ENCODE results near the gene HNF1A. TPM values are rescaled to one million over a fixed set of nuclear protein-coding genes. Genes with fewer than 3 reads are reported as not detected.
A peak's percentile ranks its signal among the peaks of the same experiment; 100 is the strongest.

Gene HNF1A
- total and polyA plus RNA-seq, 10 of the 15 experiments (the other 5 are each of a cell fraction or from before 2014, with no cell fraction given) = 0.10 TPM; not detected in 9

- H3K79me2 ChIP-seq (ENCODE audit: control insufficient read depth, insufficient read depth, low read length) = peaks cover 2% of the 10 kb centered on the region
- SMC1A ChIA-PET (ENCODE audit: uncharacterized antibody, unreplicated experiment) = interaction anchor here (1.4 to 1.6 kb wide), 3 partner anchors 15 to 32 kb away, joined by 3 to 8 read pairs (median 4); no protein-coding TSS in a partner anchor
- H2AFZ ChIP-seq (ENCODE audit: control insufficient read depth, low read depth, low read length) = no peak overlapping the region
- DNase-seq (ENCODE audit: low read depth, low spot score) (no peak), ATAC-seq (peak; percentile 2; the same call in 2 of the 3 replicates), FAIRE-seq (no peak)
- no peaks in the 10 kb centered on the region; the same call in 2 of the 3 replicates for H3K9me3 ChIP-seq (replicated peaks; ENCODE audit: control insufficient read depth, insufficient read depth, low read length)
- RAD21 ChIA-PET (ENCODE audit: unreplicated experiment) = no interaction called here
- 39% methylated on average over 6 of the region's 6 CpGs for WGBS (ENCODE audit: insufficient coverage, insufficient replicate concordance, low lambda C conversion rate, missing lambda C conversion rate)
- POLR2A ChIA-PET = interaction anchor here (0.7 kb wide), 1 partner anchor 145 kb away, joined by 3 read pairs; no protein-coding TSS in a partner anchor
- TF ChIP-seq ZNF24 (IDR thresholded peaks at IDR 0.05) (no peak), CHD2 (IDR thresholded peaks at IDR 0.05; ENCODE audit: borderline replicate concordance, low read depth, low read length) (no peak), GATAD2B (conservative IDR thresholded peaks at IDR 0.05; ENCODE audit: low read depth) (no peak), BCL11A (IDR thresholded peaks at IDR 0.05; ENCODE audit: low read depth, low read length) (no peak), MXI1 (IDR thresholded peaks at IDR 0.05; ENCODE audit: low read depth, low read length) (no peak), SIN3A (IDR thresholded peaks at IDR 0.05; ENCODE audit: low read depth, low read length) (no peak), NFXL1 (IDR thresholded peaks at IDR 0.05; ENCODE audit: borderline replicate concordance) (no peak), HDAC2 (IDR thresholded peaks at IDR 0.05) (no peak), SMAD5 (IDR thresholded peaks at IDR 0.05; ENCODE audit: low read depth) (no peak), CHD1 (IDR thresholded peaks at IDR 0.05; ENCODE audit: low read depth, low read length) (no peak), RAD21 (IDR thresholded peaks at IDR 0.05; ENCODE audit: insufficient read depth, low read depth, low read length) (no peak), GABPA (IDR thresholded peaks at IDR 0.05; ENCODE audit: low read depth) (no peak), SP1 (IDR thresholded peaks at IDR 0.05; ENCODE audit: low read depth, low read length) (no peak), SREBF1 (IDR thresholded peaks at IDR 0.05; ENCODE audit: low read length) (no peak), NFYA (IDR thresholded peaks at IDR 0.05; ENCODE audit: borderline replicate concordance, low read depth, low read length) (no peak), SPI1 (IDR thresholded peaks at IDR 0.05; ENCODE audit: borderline replicate concordance, insufficient read depth, low read depth, low read length) (no peak), KDM1A (IDR thresholded peaks at IDR 0.05; ENCODE audit: borderline replicate concordance) (no peak), NRF1 (conservative IDR thresholded peaks at IDR 0.05; ENCODE audit: low read depth, low read length) (no peak), MLLT1 (IDR thresholded peaks at IDR 0.05) (no peak)
- no peaks in the 10 kb centered on the region for H4K20me1 ChIP-seq (ENCODE audit: control insufficient read depth, insufficient read depth)
- no peaks in the 10 kb centered on the region for H3K36me3 ChIP-seq (ENCODE audit: control insufficient read depth in 2 of 2, insufficient read depth in 2 of 2, low read length in 1 of 2)
- BruUV-seq (replicated peaks) = no TSS peak
- no peaks in the 10 kb centered on the region for H3K27me3 ChIP-seq (replicated peaks in 1 of 2; ENCODE audit: control insufficient read depth in 2 of 2, insufficient read depth in 2 of 2, low read length in 1 of 2)
- no peak overlapping the region for H3K9ac ChIP-seq (ENCODE audit: control insufficient read depth, insufficient read depth, low read length)
- in situ Hi-C loops (cut with MboI) (no loop called here), intact Hi-C loops (cut with micrococcal nuclease; ENCODE audit: unreplicated experiment) (no loop called here)
- CTCF ChIA-PET = interaction anchor here (1.0 to 2.9 kb wide), 2 partner anchors 10 to 23 kb away, joined by 3 to 18 read pairs; no protein-coding TSS in a partner anchor
- peaks cover 16% of the 10 kb centered on the region for H3K4me1 ChIP-seq (ENCODE audit: control insufficient read depth, insufficient read depth, low read length)
- no peak overlapping the region for H3K27ac ChIP-seq (ENCODE audit: control insufficient read depth, insufficient read depth)
- H3K4me2 ChIP-seq (ENCODE audit: control insufficient read depth, insufficient read depth) = peak overlapping the region; percentile 44
- H3K4me3 ChIP-seq = no peak overlapping the region
These were observed 58.5 kb downstream of the HNF1A start for GRCh38 chr12:121036810-121037326.

Measured in GM12878 (cell line).